ENCODE results near the gene ATP5PF. TPM values are rescaled to one million over a fixed set of nuclear protein-coding genes. Genes with fewer than 3 reads are reported as not detected.
A peak's percentile ranks its signal among the peaks of the same experiment; 100 is the strongest.

The ATP5PF gene
- total and polyA plus RNA-seq, 8 donors, result 35.5 to 158 (median 56.0) TPM

- Histone ChIP-seq H3K9me3 (no peaks in the 10 kb centered on the region), H3K27ac (no peak overlapping the region), H3K4me1 (peaks cover 4 to 19% (median 5%) of the 10 kb centered on the region in 3 donors), H3K4me3 (no peak overlapping the region), H3K36me3 (no peaks in the 10 kb centered on the region), H3K27me3 (no peaks in the 10 kb centered on the region)
- no peak for DNase-seq
- WGBS, 2 donors, result 82 to 83% methylated on average over 1 of the region's 1 CpG
- intact Hi-C loops (cut with DNase I), result no loop called here
- FAIRE-seq, result no peak
- ATAC-seq, result no peak
- no peak for TF ChIP-seq CTCF (IDR thresholded peaks at IDR 0.05)
These were observed 2.7 kb upstream of the ATP5PF start for GRCh38 chr21:25737421-25737820.

DNA sequence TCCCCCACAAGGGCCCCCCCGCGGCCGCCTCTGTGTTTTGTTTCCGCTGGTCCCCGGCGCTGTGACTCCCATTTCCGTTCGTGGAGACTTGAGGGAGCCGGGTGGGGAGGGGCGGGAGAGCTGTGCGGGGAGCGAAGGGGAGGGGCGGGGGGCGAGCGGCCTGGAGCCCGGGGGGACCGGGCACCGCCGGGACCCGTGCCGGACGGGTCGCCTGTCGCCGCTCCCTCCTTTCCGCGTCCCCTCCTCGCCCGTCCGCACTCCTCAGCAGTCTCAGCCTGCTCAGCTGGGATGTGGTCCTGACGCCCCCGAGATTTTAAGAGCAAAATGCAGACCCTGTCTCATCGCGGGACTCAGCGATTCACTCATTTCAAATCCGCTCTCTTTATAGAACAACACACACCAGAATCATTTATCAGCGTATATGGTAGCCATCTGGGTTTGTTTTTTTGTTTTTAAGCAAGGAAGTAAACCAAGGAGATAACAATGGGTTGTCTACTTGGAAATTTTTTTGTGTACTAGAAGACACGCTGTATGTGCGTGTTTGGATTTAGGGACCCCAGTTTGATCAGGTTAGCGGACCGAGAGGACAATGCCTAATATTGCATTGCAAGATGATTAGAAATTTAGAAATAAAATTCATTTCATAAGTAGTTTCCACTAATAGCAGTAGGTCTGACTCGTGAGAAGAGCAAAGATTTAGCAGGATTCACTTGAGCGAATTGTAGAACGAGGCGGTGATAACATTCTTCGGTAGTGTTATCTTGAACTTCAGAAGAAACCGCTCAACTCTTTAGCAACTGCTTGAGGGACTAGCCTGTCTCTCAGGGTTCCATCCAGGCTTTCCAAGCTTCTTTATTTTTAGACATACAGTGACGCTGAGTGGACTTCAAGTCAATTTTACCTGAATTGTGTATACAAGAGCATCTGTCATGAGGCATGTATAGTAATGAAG lies 1.2 kb upstream of the ATP5PF start:
- Histone ChIP-seq H3K27ac (peak overlapping the region; percentile 96 to 99 (median 98)), H3K4me3 (peak overlapping the region; percentile 68 to 91 (median 78)), H3K4me1 (peaks cover 4 to 27% (median 10%) of the 10 kb centered on the region in 3 donors), H3K9me3 (no peaks in the 10 kb centered on the region), H3K36me3 (no peaks in the 10 kb centered on the region), H3K27me3 (no peaks in the 10 kb centered on the region)
- DNase-seq, result peak in 4 of 6 donors; percentile 79 to 85 (median 83)
- FAIRE-seq, result no peak
- WGBS, 2 donors, result 0% methylated on average over 27 to 46 of the region's 48 CpGs
- no peak for TF ChIP-seq CTCF (IDR thresholded peaks at IDR 0.05)
- intact Hi-C loops (cut with DNase I), result no loop called here
- peak; percentile 68 to 76 (median 72) for ATAC-seq

- FAIRE-seq (no peak), DNase-seq (no peak), ATAC-seq (no peak)
- intact Hi-C loops (cut with DNase I), result no loop called here
- no peaks in the 10 kb centered on the region for H3K9me3 ChIP-seq
- peaks cover 0 to 3% (median 0%) of the 10 kb centered on the region in 3 donors for H3K36me3 ChIP-seq
- H3K27me3 ChIP-seq, result no peaks in the 10 kb centered on the region
- peaks cover 4 to 33% (median 10%) of the 10 kb centered on the region in 3 donors for H3K4me1 ChIP-seq
- 0 to 1% methylated on average over 9 to 10 of the region's 10 CpGs for WGBS, 2 donors
- TF ChIP-seq CTCF (IDR thresholded peaks at IDR 0.05), result no peak
- H3K27ac ChIP-seq, result peak overlapping the region; percentile 96 to 99 (median 98)
- H3K4me3 ChIP-seq, result peak overlapping the region; percentile 68 to 91 (median 78)
These were observed 125 bp downstream of the ATP5PF start for GRCh38 chr21:25734654-25734903.

- ATAC-seq, result peak in 3 of 4 donors; percentile 2 to 12 (median 9)
- intact Hi-C loops (cut with DNase I), result no loop called here
- TF ChIP-seq CTCF (IDR thresholded peaks at IDR 0.05), result no peak
- no peak for FAIRE-seq
- H3K27me3 ChIP-seq, result no peaks in the 10 kb centered on the region
- WGBS, 2 donors, result 1 to 2% methylated on average over 30 of the region's 30 CpGs
- no peaks in the 10 kb centered on the region for H3K9me3 ChIP-seq
- peaks cover 4 to 33% (median 10%) of the 10 kb centered on the region in 3 donors for H3K4me1 ChIP-seq
- peaks cover 0 to 8% (median under 1%) of the 10 kb centered on the region in 3 donors for H3K36me3 ChIP-seq
- H3K27ac ChIP-seq, result peak overlapping the region; percentile 96 to 99 (median 98)
- DNase-seq, result peak in 3 of 6 donors; percentile 12 to 78 (median 71)
- H3K4me3 ChIP-seq, result peak overlapping the region; percentile 68 to 91 (median 78)
These were observed 648 bp downstream of the ATP5PF start for GRCh38 chr21:25733859-25734653.

Measured in pancreas (tissue), 10 donors.